Fibroblast of skin of back (primary cell): ENCODE data around the gene SIX1.
A peak's percentile ranks its signal among the peaks of the same experiment; 100 is the strongest.

Source experiments
- DNase-seq: peaks from one replicate; pipeline ENCODE4 v3.0.0-alpha.2; 2013

SIX1 gene

GRCh38 chr14:60655119-60655897 lies 6.0 kb upstream of the SIX1 start:
- DNase-seq: no peak

GRCh38 chr14:60654334-60654821 lies 5.1 kb upstream of the SIX1 start:
- peak; percentile 81 for DNase-seq

GRCh38 chr14:60653701-60654161 lies 4.5 kb upstream of the SIX1 start:
- no peak for DNase-seq

GRCh38 chr14:60652674-60653651 lies 3.7 kb upstream of the SIX1 start:
- DNase-seq: no peak

GRCh38 chr14:60651796-60652673 lies 2.8 kb upstream of the SIX1 start:
- no peak for DNase-seq

GRCh38 chr14:60651086-60651795 lies 2.0 kb upstream of the SIX1 start:
- DNase-seq: no peak

GRCh38 chr14:60650373-60650961 lies 1.2 kb upstream of the SIX1 start:
- DNase-seq: no peak

- peak; percentile 42 for DNase-seq
These were observed 647 bp upstream of the SIX1 start for GRCh38 chr14:60649875-60650372.

- DNase-seq: peak; percentile 31
These were observed 886 bp downstream of the SIX1 start for GRCh38 chr14:60648249-60648933.

- no peak for DNase-seq
These were observed 1.4 kb downstream of the SIX1 start for GRCh38 chr14:60647837-60648248.

- peak; percentile 68 for DNase-seq
These were observed 2.0 kb downstream of the SIX1 start for GRCh38 chr14:60647081-60647836.

GRCh38 chr14:60646226-60646818 lies 3.0 kb downstream of the SIX1 start:
- peak; percentile 36 for DNase-seq

GRCh38 chr14:60645126-60645741 lies 4.0 kb downstream of the SIX1 start:
- DNase-seq: no peak

GRCh38 chr14:60644666-60645065 lies 4.6 kb downstream of the SIX1 start:
- DNase-seq: no peak

- no peak for DNase-seq
These were observed 5.6 kb downstream of the SIX1 start for GRCh38 chr14:60643463-60644314.

- no peak for DNase-seq
These were observed 6.2 kb downstream of the SIX1 start for GRCh38 chr14:60643141-60643462.

- DNase-seq: no peak
These were observed 6.8 kb downstream of the SIX1 start for GRCh38 chr14:60642270-60643140.
